HEK293 (cell line): ENCODE data around the gene CTDNEP1.

Experiments used
- ZNF121 ChIP-seq: fragments of 450-650 bp; formaldehyde crosslinking; IDR thresholded peaks from 2 replicates; pipeline ENCODE4 v1.5.1; 2016; ENCODE audit warnings: missing biosample characterization, missing genetic modification characterization
- TF ChIP-seq, protein P1 (sequence below): sonication (generic); formaldehyde crosslinking; IDR thresholded peaks from 2 replicates; pipeline ENCODE4 v1.8.1; 2022; ENCODE audit warnings: mild to moderate bottlenecking, moderate library complexity, missing genetic modification reagents
- TF ChIP-seq, protein P2 (sequence below): fragments of 450-650 bp; formaldehyde crosslinking; IDR thresholded peaks from 2 replicates; pipeline ENCODE4 v1.5.1; 2016; ENCODE audit warnings: missing biosample characterization, missing genetic modification characterization

DNA sequence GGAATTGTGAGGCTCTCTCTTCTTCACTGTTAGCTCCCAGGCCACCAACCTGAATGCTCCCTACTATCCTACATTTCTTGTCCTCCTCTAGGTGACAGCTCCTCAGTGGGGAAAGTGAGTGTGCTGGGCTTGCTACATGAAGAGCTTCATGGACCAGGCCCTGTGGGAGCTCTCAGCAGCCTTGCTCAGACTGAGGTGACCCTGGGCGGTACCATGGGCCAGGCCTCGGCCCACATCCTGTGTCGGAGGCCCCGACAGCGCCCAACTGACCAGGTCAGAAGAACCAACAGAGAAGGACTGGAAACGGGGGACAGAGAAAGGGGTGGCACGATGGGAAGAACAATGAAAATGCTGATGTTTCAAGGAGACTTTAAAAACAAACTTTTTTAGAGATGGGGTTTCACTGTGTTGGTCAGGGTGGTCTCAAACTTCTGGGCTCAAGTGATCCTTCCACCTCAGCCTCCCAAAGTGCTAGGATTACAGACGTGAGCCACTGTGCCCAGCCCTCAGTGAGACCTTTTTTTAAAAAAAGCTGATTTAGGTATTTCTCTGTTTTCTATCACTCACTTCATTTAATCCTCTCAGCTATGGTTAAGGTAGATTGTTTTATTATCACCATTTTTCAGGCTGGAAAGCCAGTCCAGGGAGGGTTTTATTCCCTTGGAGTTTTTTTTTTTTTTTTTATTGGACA, 5.4 kb upstream of the CTDNEP1 start:
- no peak for TF ChIP-seq ZNF121 (tag by site-specific recombination)
- TF ChIP-seq, protein P1, sequence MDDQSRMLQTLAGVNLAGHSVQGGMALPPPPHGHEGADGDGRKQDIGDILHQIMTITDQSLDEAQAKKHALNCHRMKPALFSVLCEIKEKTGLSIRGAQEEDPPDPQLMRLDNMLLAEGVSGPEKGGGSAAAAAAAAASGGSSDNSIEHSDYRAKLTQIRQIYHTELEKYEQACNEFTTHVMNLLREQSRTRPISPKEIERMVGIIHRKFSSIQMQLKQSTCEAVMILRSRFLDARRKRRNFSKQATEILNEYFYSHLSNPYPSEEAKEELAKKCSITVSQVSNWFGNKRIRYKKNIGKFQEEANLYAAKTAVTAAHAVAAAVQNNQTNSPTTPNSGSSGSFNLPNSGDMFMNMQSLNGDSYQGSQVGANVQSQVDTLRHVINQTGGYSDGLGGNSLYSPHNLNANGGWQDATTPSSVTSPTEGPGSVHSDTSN (CRISPR knock-in tag) = no peak
- TF ChIP-seq, protein P2, sequence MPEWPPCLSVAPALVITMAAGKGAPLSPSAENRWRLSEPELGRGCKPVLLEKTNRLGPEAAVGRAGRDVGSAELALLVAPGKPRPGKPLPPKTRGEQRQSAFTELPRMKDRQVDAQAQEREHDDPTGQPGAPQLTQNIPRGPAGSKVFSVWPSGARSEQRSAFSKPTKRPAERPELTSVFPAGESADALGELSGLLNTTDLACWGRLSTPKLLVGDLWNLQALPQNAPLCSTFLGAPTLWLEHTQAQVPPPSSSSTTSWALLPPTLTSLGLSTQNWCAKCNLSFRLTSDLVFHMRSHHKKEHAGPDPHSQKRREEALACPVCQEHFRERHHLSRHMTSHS = no peak
